Endothelial cell of umbilical vein (primary cell): ENCODE measurements around the gene SEMA4B.

Experiments
- EZH2 ChIP-seq: IDR thresholded peaks from 2 replicates; pipeline ENCODE4 v1.6.1; 2012; ENCODE audit warnings: borderline replicate concordance, low read depth, mild to moderate bottlenecking, moderate library complexity, low read length, inconsistent platforms; ENCODE audit not compliant: severe bottlenecking
- FOS ChIP-seq: IDR thresholded peaks from 2 replicates; pipeline ENCODE4 v1.6.1; 2011; ENCODE audit warnings: mild to moderate bottlenecking, low read length, moderate library complexity, borderline replicate concordance; ENCODE audit not compliant: insufficient read depth
- GATA2 ChIP-seq: IDR thresholded peaks from 2 replicates; pipeline ENCODE4 v1.7.0; 2011; ENCODE audit warnings: low read depth, mild to moderate bottlenecking, moderate library complexity, mixed read lengths, low read length; ENCODE audit not compliant: insufficient read length, insufficient read depth
- JUN ChIP-seq: IDR thresholded peaks from 2 replicates; pipeline ENCODE4 v1.6.1; 2011; ENCODE audit warnings: borderline replicate concordance, low read depth; ENCODE audit not compliant: insufficient read length, insufficient read depth
- MYC ChIP-seq: IDR thresholded peaks from one replicate; pipeline ENCODE4 v1.6.1; 2011; ENCODE audit warnings: mild to moderate bottlenecking, low read depth, low read length
- POLR2A ChIP-seq: IDR thresholded peaks from 2 replicates; pipeline ENCODE4 v1.6.1; 2012; ENCODE audit warnings: low read depth, mild to moderate bottlenecking, control low read depth, low read length
- POLR2AphosphoS5 ChIP-seq: IDR thresholded peaks from 2 replicates; pipeline ENCODE4 v1.6.1; 2012; ENCODE audit warnings: low read depth, mild to moderate bottlenecking, control low read depth, low read length, moderate library complexity; ENCODE audit not compliant: insufficient read depth
- TF ChIP-seq, protein P1 (sequence below), 2 donors: IDR thresholded peaks; 1 replicate in 1 of 2; 2 replicates in 1 of 2; pipeline ENCODE4 v1.5.1; 2011; ENCODE audit warnings: low read length in 2 of 2, mild to moderate bottlenecking in 2 of 2, moderate library complexity in 2 of 2, control low read depth in 1 of 2, inconsistent platforms in 1 of 2, low read depth in 1 of 2; ENCODE audit not compliant: insufficient read depth in 1 of 2; ENCODE audit errors: extremely low read depth in 1 of 2
- TF ChIP-seq, protein P2 (sequence below): IDR thresholded peaks from 2 replicates; pipeline ENCODE4 v1.6.1; 2011; ENCODE audit not compliant: insufficient read depth, insufficient read length

GRCh38 chr15:90225047-90225446 lies 23.9 kb downstream of the SEMA4B start:
- TF ChIP-seq, protein P1, sequence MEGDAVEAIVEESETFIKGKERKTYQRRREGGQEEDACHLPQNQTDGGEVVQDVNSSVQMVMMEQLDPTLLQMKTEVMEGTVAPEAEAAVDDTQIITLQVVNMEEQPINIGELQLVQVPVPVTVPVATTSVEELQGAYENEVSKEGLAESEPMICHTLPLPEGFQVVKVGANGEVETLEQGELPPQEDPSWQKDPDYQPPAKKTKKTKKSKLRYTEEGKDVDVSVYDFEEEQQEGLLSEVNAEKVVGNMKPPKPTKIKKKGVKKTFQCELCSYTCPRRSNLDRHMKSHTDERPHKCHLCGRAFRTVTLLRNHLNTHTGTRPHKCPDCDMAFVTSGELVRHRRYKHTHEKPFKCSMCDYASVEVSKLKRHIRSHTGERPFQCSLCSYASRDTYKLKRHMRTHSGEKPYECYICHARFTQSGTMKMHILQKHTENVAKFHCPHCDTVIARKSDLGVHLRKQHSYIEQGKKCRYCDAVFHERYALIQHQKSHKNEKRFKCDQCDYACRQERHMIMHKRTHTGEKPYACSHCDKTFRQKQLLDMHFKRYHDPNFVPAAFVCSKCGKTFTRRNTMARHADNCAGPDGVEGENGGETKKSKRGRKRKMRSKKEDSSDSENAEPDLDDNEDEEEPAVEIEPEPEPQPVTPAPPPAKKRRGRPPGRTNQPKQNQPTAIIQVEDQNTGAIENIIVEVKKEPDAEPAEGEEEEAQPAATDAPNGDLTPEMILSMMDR (IDR thresholded peaks at IDR 0.05; ENCODE audit: extremely low read depth in 1 of 2, insufficient read depth in 1 of 2, low read depth in 1 of 2, low read length in 2 of 2) = no peak
- TF ChIP-seq POLR2A (no peak), FOS (no peak), MYC (no peak), EZH2 (no peak), POLR2AphosphoS5 (no peak), JUN (no peak), GATA2 (no peak)
- TF ChIP-seq, protein P2, sequence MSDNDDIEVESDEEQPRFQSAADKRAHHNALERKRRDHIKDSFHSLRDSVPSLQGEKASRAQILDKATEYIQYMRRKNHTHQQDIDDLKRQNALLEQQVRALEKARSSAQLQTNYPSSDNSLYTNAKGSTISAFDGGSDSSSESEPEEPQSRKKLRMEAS = no peak
